DND-41 (cell line): ENCODE data around the gene PRR15L.
A peak's percentile ranks its signal among the peaks of the same experiment; 100 is the strongest.

ENCODE experiments used
- ATAC-seq: fragments of 200-7000 bp; cut with Tn5 transposase; 3 replicates; pipeline ENCODE4 v1.9.1; 2021; ENCODE audit warnings: low read depth; ENCODE audit not compliant: insufficient read depth
- DNase-seq: peaks from one replicate; pipeline ENCODE4 v3.0.0-alpha.2; 2020
- H2AFZ ChIP-seq: 2 replicates; pipeline ENCODE4 v1.6.0; 2012; ENCODE audit warnings: low read depth, low read length
- H3K27ac ChIP-seq: 2 replicates; pipeline ENCODE4 v1.5.1; 2012; ENCODE audit warnings: low read length, inconsistent platforms
- H3K27me3 ChIP-seq: fragments of 200-600 bp; sonication (generic); 2 replicates; pipeline ENCODE4 v1.6.0; 2012; ENCODE audit warnings: low read length, mild to moderate bottlenecking, inconsistent platforms; ENCODE audit not compliant: insufficient read depth, poor library complexity
- H3K36me3 ChIP-seq: 2 replicates; pipeline ENCODE4 v1.5.1; 2012; ENCODE audit warnings: low read length, inconsistent platforms; ENCODE audit not compliant: insufficient read depth
- H3K4me1 ChIP-seq: 2 replicates; pipeline ENCODE4 v1.5.1; 2012; ENCODE audit warnings: mild to moderate bottlenecking, low read length; ENCODE audit not compliant: insufficient read depth
- H3K4me2 ChIP-seq: 2 replicates; pipeline ENCODE4 v1.6.0; 2012; ENCODE audit warnings: mild to moderate bottlenecking, moderate library complexity, low read length, inconsistent platforms; ENCODE audit not compliant: insufficient read depth
- H3K4me3 ChIP-seq, 2 experiments: fragments of 200-600 bp in 1 of 2; shearing (Covaris generic) in 1 of 2; 2 replicates each; pipeline ENCODE4 v1.5.1; 2012 to 2016; ENCODE audit warnings: inconsistent platforms in 2 of 2, low read length in 2 of 2, mild to moderate bottlenecking in 2 of 2, low read depth in 1 of 2, moderate library complexity in 1 of 2
- H3K79me2 ChIP-seq: 2 replicates; pipeline ENCODE4 v1.6.0; 2012; ENCODE audit warnings: low read length, inconsistent platforms; ENCODE audit not compliant: insufficient read depth
- H3K9ac ChIP-seq: 2 replicates; pipeline ENCODE4 v1.6.0; 2012; ENCODE audit warnings: low read depth, mild to moderate bottlenecking, inconsistent platforms, low read length, moderate library complexity
- H3K9me3 ChIP-seq: 2 replicates; pipeline ENCODE4 v1.5.1; 2012; ENCODE audit warnings: low read length, moderate library complexity, mild to moderate bottlenecking, inconsistent platforms; ENCODE audit not compliant: insufficient read depth, severe bottlenecking
- H4K20me1 ChIP-seq: 2 replicates; pipeline ENCODE4 v1.6.0; 2012; ENCODE audit warnings: low read length; ENCODE audit not compliant: insufficient read depth
- EZH2 ChIP-seq: IDR thresholded peaks from 3 replicates; pipeline ENCODE4 v1.6.1; 2012; ENCODE audit warnings: borderline replicate concordance, low read depth, mild to moderate bottlenecking, moderate library complexity, low read length, inconsistent platforms; ENCODE audit not compliant: severe bottlenecking
- TF ChIP-seq, protein P1 (sequence below): IDR thresholded peaks from 2 replicates; pipeline ENCODE4 v1.5.1; 2012; ENCODE audit warnings: borderline replicate concordance, low read length, moderate library complexity, mild to moderate bottlenecking; ENCODE audit not compliant: poor library complexity, severe bottlenecking; ENCODE audit errors: extremely low read depth

Gene PRR15L

DNA sequence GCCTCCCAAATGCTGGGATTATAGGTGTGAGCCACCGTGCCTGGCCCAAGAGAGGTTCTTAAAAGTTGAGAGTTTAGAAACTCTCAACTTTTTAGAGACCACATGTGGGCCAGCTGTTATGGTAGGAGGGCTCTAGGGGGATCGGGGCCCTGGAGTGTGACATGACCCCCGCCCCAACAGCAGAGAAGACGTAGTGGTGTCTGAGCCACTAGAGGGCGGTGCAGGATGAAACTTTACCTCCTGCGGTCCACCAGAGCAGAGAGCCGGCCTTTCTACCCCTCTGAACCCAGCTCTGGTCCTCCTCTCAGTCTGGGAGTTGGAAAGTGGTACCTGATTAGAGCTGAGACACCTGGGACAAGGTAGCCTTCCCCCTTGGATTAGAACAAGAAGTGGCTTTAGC is 20.6 kb upstream of the PRR15L start:
- Histone ChIP-seq H3K27me3 (no peaks in the 10 kb centered on the region), H3K4me2 (no peak overlapping the region), H2AFZ (no peak overlapping the region), H3K36me3 (peaks cover 94% of the 10 kb centered on the region), H3K9me3 (no peaks in the 10 kb centered on the region), H3K27ac (no peak overlapping the region), H3K79me2 (no peaks in the 10 kb centered on the region), H3K4me1 (peaks cover 24% of the 10 kb centered on the region), H3K4me3 (no peak overlapping the region), H4K20me1 (peaks cover 19% of the 10 kb centered on the region; the same call in 1 of the 2 replicates), H3K9ac (no peak overlapping the region)
- ATAC-seq = peak; percentile 77
- DNase-seq = peak; percentile 60
- no peak for TF ChIP-seq EZH2
- TF ChIP-seq, protein P1, sequence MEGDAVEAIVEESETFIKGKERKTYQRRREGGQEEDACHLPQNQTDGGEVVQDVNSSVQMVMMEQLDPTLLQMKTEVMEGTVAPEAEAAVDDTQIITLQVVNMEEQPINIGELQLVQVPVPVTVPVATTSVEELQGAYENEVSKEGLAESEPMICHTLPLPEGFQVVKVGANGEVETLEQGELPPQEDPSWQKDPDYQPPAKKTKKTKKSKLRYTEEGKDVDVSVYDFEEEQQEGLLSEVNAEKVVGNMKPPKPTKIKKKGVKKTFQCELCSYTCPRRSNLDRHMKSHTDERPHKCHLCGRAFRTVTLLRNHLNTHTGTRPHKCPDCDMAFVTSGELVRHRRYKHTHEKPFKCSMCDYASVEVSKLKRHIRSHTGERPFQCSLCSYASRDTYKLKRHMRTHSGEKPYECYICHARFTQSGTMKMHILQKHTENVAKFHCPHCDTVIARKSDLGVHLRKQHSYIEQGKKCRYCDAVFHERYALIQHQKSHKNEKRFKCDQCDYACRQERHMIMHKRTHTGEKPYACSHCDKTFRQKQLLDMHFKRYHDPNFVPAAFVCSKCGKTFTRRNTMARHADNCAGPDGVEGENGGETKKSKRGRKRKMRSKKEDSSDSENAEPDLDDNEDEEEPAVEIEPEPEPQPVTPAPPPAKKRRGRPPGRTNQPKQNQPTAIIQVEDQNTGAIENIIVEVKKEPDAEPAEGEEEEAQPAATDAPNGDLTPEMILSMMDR = peak; percentile 78

DNA sequence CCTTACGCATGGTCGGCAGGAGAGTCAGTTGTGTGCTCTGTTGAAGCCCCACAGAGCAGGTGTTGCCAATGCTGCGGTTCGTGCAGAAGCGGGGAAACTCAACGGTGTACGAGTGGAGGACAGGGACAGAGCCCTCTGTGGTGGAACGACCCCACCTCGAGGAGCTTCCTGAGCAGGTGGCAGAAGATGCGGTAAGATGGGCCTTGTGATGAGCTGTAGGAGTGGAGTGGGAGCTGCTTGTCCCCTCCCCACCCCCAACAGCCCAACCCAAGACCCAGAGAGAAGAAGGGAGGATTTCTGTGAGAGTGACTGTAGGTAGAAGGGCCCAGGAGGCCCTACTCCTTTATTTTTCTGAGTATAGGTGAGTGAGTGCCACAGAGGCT is 18.1 kb upstream of the PRR15L start:
- H3K9me3 ChIP-seq = no peaks in the 10 kb centered on the region
- H3K27ac ChIP-seq = no peak overlapping the region
- peaks cover 10% of the 10 kb centered on the region; the same call in 1 of the 2 replicates for H4K20me1 ChIP-seq
- no peaks in the 10 kb centered on the region for H3K27me3 ChIP-seq
- H3K4me1 ChIP-seq = peaks cover 29% of the 10 kb centered on the region
- no peak for DNase-seq
- H3K9ac ChIP-seq = no peak overlapping the region
- peaks cover 72% of the 10 kb centered on the region for H3K36me3 ChIP-seq
- H3K4me2 ChIP-seq = no peak overlapping the region
- TF ChIP-seq, protein P1 = no peak
- no peak for TF ChIP-seq EZH2
- no peak overlapping the region for H3K4me3 ChIP-seq
- peaks cover 21% of the 10 kb centered on the region for H3K79me2 ChIP-seq
- no peak overlapping the region for H2AFZ ChIP-seq
- no peak for ATAC-seq

DNA sequence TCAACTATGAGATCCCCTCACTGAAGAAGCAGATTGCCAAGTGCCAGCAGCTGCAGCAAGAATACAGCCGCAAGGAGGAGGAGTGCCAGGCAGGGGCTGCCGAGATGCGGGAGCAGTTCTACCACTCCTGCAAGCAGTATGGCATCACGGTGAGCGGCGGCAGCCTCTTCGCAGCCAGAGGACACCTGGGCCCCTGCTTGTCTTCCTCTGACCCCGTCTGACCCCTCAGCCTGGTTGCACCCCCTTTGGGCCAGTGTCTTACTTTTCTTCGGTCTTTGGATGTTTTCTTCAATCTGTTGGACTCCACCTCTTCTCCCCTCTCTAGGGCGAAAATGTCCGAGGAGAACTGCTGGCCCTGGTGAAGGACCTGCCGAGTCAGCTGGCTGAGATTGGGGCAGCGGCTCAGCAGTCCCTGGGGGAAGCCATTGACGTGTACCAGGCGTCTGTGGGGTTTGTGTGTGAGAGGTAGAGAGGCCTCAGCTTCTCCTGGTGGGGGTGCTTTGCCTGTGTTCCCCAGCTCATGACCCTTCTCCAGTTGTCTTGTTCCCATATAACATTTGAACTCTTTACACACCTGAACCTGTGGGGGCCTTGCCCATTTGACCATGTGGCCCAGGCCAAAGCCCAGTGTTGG is 17.6 kb upstream of the PRR15L start:
- H3K4me3 ChIP-seq = no peak overlapping the region
- no peak overlapping the region for H2AFZ ChIP-seq
- TF ChIP-seq, protein P1 = no peak
- TF ChIP-seq EZH2 = no peak
- 0 out of 2 replicates have a peak, but pooled peaks cover 6% of the 10 kb centered on the region for H4K20me1 ChIP-seq
- H3K79me2 ChIP-seq = peaks cover 21% of the 10 kb centered on the region
- no peak for ATAC-seq
- H3K9ac ChIP-seq = no peak overlapping the region
- no peak overlapping the region for H3K27ac ChIP-seq
- H3K4me1 ChIP-seq = peaks cover 26% of the 10 kb centered on the region
- H3K4me2 ChIP-seq = no peak overlapping the region
- DNase-seq = no peak
- no peaks in the 10 kb centered on the region for H3K27me3 ChIP-seq
- no peaks in the 10 kb centered on the region for H3K9me3 ChIP-seq
- H3K36me3 ChIP-seq = peaks cover 67% of the 10 kb centered on the region
